H9 (cell line): ENCODE data around the gene NRXN2. TPM values are rescaled to one million over a fixed set of nuclear protein-coding genes. Genes with fewer than 3 reads are reported as not detected.

Experiments used
- DNase-seq: peaks from one replicate; pipeline ENCODE4 v3.0.0-alpha.2; 2017
- H2AFZ ChIP-seq: one replicate; pipeline ENCODE4 v1.6.1; 2013; ENCODE audit warnings: mild to moderate bottlenecking, low read length, control low read depth, moderate library complexity
- H2AK5ac ChIP-seq: 2 replicates; pipeline ENCODE4 v1.6.1; 2013; ENCODE audit warnings: low read length, control low read depth, mixed read lengths; ENCODE audit not compliant: insufficient read length
- H2BK120ac ChIP-seq: one replicate; pipeline ENCODE4 v1.6.1; 2013; ENCODE audit warnings: low read depth, mild to moderate bottlenecking, low read length, control low read depth, inconsistent platforms; ENCODE audit not compliant: poor library complexity, severe bottlenecking
- H2BK12ac ChIP-seq: 2 replicates; pipeline ENCODE4 v1.6.1; 2013; ENCODE audit warnings: low read length, control low read depth, mixed read lengths, low read depth; ENCODE audit not compliant: insufficient read length
- H2BK15ac ChIP-seq: 2 replicates; pipeline ENCODE4 v1.6.1; 2013; ENCODE audit warnings: low read depth, low read length, control low read depth
- H2BK20ac ChIP-seq: one replicate; pipeline ENCODE4 v1.6.1; 2013; ENCODE audit warnings: low read depth, mild to moderate bottlenecking, low read length, control low read depth, inconsistent platforms; ENCODE audit not compliant: poor library complexity, severe bottlenecking
- H2BK5ac ChIP-seq: 2 replicates; pipeline ENCODE4 v1.6.1; 2013; ENCODE audit warnings: low read length, control low read depth, mixed read lengths; ENCODE audit not compliant: insufficient read length
- H3K14ac ChIP-seq: 2 replicates; pipeline ENCODE4 v1.6.1; 2013; ENCODE audit warnings: low read length, control low read depth; ENCODE audit not compliant: insufficient read depth
- H3K18ac ChIP-seq: 2 replicates; pipeline ENCODE4 v1.6.1; 2013; ENCODE audit warnings: low read depth, mild to moderate bottlenecking, mixed read lengths, low read length, control low read depth; ENCODE audit not compliant: insufficient read length
- H3K23ac ChIP-seq: 2 replicates; pipeline ENCODE4 v1.6.1; 2013; ENCODE audit warnings: low read length, control low read depth, mixed read lengths, low read depth; ENCODE audit not compliant: insufficient read length
- H3K23me2 ChIP-seq: 2 replicates; pipeline ENCODE4 v1.6.1; 2013; ENCODE audit warnings: low read depth, mild to moderate bottlenecking, mixed read lengths, low read length, control low read depth; ENCODE audit not compliant: insufficient read length, poor library complexity, severe bottlenecking
- H3K27ac ChIP-seq: 2 replicates; pipeline ENCODE4 v1.5.1; 2013; ENCODE audit warnings: low read length, control low read depth, mixed read lengths, low read depth; ENCODE audit not compliant: insufficient read length
- H3K27me3 ChIP-seq: 2 replicates; pipeline ENCODE4 v1.6.1; 2013; ENCODE audit warnings: low read length, control low read depth, inconsistent platforms; ENCODE audit not compliant: insufficient read depth
- H3K4ac ChIP-seq: 2 replicates; pipeline ENCODE4 v1.6.1; 2013; ENCODE audit warnings: low read depth, mild to moderate bottlenecking, control low read depth, inconsistent platforms, low read length, moderate library complexity
- H3K4me1 ChIP-seq: 2 replicates; pipeline ENCODE4 v1.6.1; 2013; ENCODE audit warnings: low read length, control low read depth, inconsistent platforms; ENCODE audit not compliant: insufficient read depth
- H3K4me2 ChIP-seq: 2 replicates; pipeline ENCODE4 v1.6.1; 2013; ENCODE audit warnings: low read length, control low read depth, mixed read lengths; ENCODE audit not compliant: insufficient read length, insufficient read depth
- H3K56ac ChIP-seq: 2 replicates; pipeline ENCODE4 v1.6.1; 2013; ENCODE audit warnings: low read depth, mild to moderate bottlenecking, mixed read lengths, low read length, control low read depth; ENCODE audit not compliant: insufficient read length
- H3K79me1 ChIP-seq: 2 replicates; pipeline ENCODE4 v1.6.1; 2013; ENCODE audit warnings: low read depth, mild to moderate bottlenecking, moderate library complexity, low read length, control low read depth, inconsistent platforms; ENCODE audit not compliant: insufficient read depth, poor library complexity, severe bottlenecking
- H3K79me2 ChIP-seq: 2 replicates; pipeline ENCODE4 v1.6.1; 2013; ENCODE audit warnings: low read length, control low read depth, inconsistent platforms; ENCODE audit not compliant: insufficient read depth
- H3K9ac ChIP-seq: 2 replicates; pipeline ENCODE4 v1.6.1; 2013; ENCODE audit warnings: low read length, control low read depth, mixed read lengths; ENCODE audit not compliant: insufficient read length; ENCODE audit errors: extremely low read depth
- H3K9me3 ChIP-seq: one replicate; pipeline ENCODE4 v1.6.1; 2013; ENCODE audit warnings: low read depth, low read length, inconsistent platforms; ENCODE audit not compliant: control insufficient read depth
- H3T11ph ChIP-seq: one replicate; pipeline ENCODE4 v1.6.1; 2013; ENCODE audit warnings: mild to moderate bottlenecking, low read length, control low read depth, inconsistent platforms
- H4K20me1 ChIP-seq: one replicate; pipeline ENCODE4 v1.6.1; 2013; ENCODE audit not compliant: control insufficient read depth, insufficient read length, insufficient read depth
- H4K5ac ChIP-seq: 2 replicates; pipeline ENCODE4 v1.6.1; 2013; ENCODE audit warnings: low read depth, mild to moderate bottlenecking, mixed read lengths, low read length, control low read depth; ENCODE audit not compliant: insufficient read length
- H4K8ac ChIP-seq: replicated peaks from 2 replicates; pipeline ENCODE4 v1.6.1; 2013; ENCODE audit warnings: low read length, control low read depth, mixed read lengths, low read depth; ENCODE audit not compliant: insufficient read length
- H4K91ac ChIP-seq: 2 replicates; pipeline ENCODE4 v1.6.1; 2013; ENCODE audit warnings: low read depth, mild to moderate bottlenecking, moderate library complexity, mixed read lengths, low read length, control low read depth; ENCODE audit not compliant: insufficient read length
- H3K27ac Mint-ChIP-seq, 3 experiments: 2 replicates in 2 of 3; 3 replicates in 1 of 3; pipeline ENCODE4 v1.8.0; 2020 to 2021; ENCODE audit warnings: mixed read lengths in 3 of 3, mild to moderate bottlenecking in 1 of 3, moderate library complexity in 1 of 3
- H3K27me3 Mint-ChIP-seq: 2 replicates; pipeline ENCODE4 v1.8.0; 2021; ENCODE audit warnings: low read depth, mild to moderate bottlenecking, moderate library complexity, mixed read lengths
- H3K36me3 Mint-ChIP-seq, 3 experiments: 2 replicates in 2 of 3; 3 replicates in 1 of 3; pipeline ENCODE4 v1.8.0; 2020 to 2021; ENCODE audit warnings: low read depth in 3 of 3, mixed read lengths in 3 of 3; ENCODE audit not compliant: insufficient read depth in 1 of 3
- H3K4me1 Mint-ChIP-seq, 2 experiments: 2 replicates each; pipeline ENCODE4 v1.8.0; 2020; ENCODE audit warnings: mixed read lengths in 2 of 2
- H3K4me3 Mint-ChIP-seq, 2 experiments: 2 replicates in 1 of 2; 3 replicates in 1 of 2; pipeline ENCODE4 v1.8.0; 2020 to 2021; ENCODE audit warnings: mild to moderate bottlenecking in 2 of 2, mixed read lengths in 2 of 2, moderate library complexity in 1 of 2
- H3K9me3 Mint-ChIP-seq, 2 experiments: 2 replicates in 1 of 2; 3 replicates in 1 of 2; pipeline ENCODE4 v1.8.0; 2020; ENCODE audit warnings: mild to moderate bottlenecking in 2 of 2, mixed read lengths in 2 of 2, moderate library complexity in 1 of 2
- WGBS: extraction: QIAGEN DNeasy Blood & Tissue Kit; methylation state at CpG from one replicate; pipeline ENCODE4 v1.1.7; 2013; ENCODE audit warnings: missing lambda C conversion rate, low lambda C conversion rate, mixed read lengths; ENCODE audit not compliant: insufficient read length; ENCODE audit errors: extremely low coverage; 5-methylcytosine and 5-hydroxymethylcytosine counted together
- total RNA-seq: library from RNA; stranded (reverse); gene quantifications from 2 replicates; pipeline ENCODE4 v1.2.1, GENCODE V29; 2021
- TF ChIP-seq, protein P1 (sequence below): fragments of 200-600 bp; sonication (generic); conservative IDR thresholded peaks from 3 replicates; pipeline ENCODE4 v1.8.0; 2021; ENCODE audit warnings: antibody characterized with exemption, mild to moderate bottlenecking

The NRXN2 gene
- total RNA-seq, 1 experiment from 2014 or later, result 3.9 TPM

DNA sequence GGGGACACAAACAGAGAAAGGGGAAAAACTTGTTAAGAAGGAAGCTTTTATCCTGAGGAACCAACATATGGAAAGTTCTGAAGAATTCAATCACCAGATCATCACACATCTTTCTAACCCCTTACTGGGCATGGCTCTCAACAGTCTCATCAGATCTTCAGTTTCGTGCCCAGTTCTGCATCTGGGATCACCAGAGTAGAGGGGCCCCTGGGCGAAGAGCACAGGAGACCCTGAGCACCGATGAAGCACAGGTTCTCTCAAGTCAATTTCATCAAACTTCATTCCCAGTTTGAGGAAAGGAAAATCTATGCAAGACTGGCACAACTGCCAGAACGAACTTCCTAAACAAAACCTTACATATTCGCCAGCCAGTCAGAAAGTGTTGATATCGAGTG, 45.3 kb upstream of the NRXN2 start:
- no CpG with 5 or more reads among the region's 6 CpGs for WGBS
- H3K9ac ChIP-seq, result no peak overlapping the region
- H4K20me1 ChIP-seq, result peaks cover 3% of the 10 kb centered on the region
- no peaks in the 10 kb centered on the region for H3K23me2 ChIP-seq
- H4K5ac ChIP-seq, result no peak overlapping the region
- peaks cover 7% of the 10 kb centered on the region for H3K79me1 ChIP-seq
- H4K91ac ChIP-seq, result no peak overlapping the region
- Mint-ChIP-seq H3K27me3 (no peaks in the 10 kb centered on the region), H3K9me3 (no peaks in the 10 kb centered on the region), H3K4me1 (peaks cover 38 to 49% of the 10 kb centered on the region in 2 experiments), H3K27ac (peak overlapping the region in 1 of 3 experiments; percentile 23; a peak in 2 of 7 replicates), H3K4me3 (no peak overlapping the region), H3K36me3 (peaks cover 77 to 97% (median 95%) of the 10 kb centered on the region in 3 experiments; a peak in 6 of 7 replicates)
- no peak overlapping the region for H3K18ac ChIP-seq
- no peaks in the 10 kb centered on the region; the same call in 1 of the 2 replicates for H3K4me1 ChIP-seq
- H3K79me2 ChIP-seq, result 0 out of 2 replicates have a peak, but pooled peaks cover 2% of the 10 kb centered on the region
- no peak overlapping the region for H4K8ac ChIP-seq
- H3K4me2 ChIP-seq, result no peak overlapping the region
- no peak overlapping the region for H2AFZ ChIP-seq
- H2BK12ac ChIP-seq, result no peak overlapping the region
- H2BK20ac ChIP-seq, result no peak overlapping the region
- H3K56ac ChIP-seq, result no peak overlapping the region
- TF ChIP-seq, protein P1, sequence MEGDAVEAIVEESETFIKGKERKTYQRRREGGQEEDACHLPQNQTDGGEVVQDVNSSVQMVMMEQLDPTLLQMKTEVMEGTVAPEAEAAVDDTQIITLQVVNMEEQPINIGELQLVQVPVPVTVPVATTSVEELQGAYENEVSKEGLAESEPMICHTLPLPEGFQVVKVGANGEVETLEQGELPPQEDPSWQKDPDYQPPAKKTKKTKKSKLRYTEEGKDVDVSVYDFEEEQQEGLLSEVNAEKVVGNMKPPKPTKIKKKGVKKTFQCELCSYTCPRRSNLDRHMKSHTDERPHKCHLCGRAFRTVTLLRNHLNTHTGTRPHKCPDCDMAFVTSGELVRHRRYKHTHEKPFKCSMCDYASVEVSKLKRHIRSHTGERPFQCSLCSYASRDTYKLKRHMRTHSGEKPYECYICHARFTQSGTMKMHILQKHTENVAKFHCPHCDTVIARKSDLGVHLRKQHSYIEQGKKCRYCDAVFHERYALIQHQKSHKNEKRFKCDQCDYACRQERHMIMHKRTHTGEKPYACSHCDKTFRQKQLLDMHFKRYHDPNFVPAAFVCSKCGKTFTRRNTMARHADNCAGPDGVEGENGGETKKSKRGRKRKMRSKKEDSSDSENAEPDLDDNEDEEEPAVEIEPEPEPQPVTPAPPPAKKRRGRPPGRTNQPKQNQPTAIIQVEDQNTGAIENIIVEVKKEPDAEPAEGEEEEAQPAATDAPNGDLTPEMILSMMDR, result no peak
- no peaks in the 10 kb centered on the region for H3K9me3 ChIP-seq
- no peak overlapping the region for H2BK5ac ChIP-seq
- no peak overlapping the region for H3K23ac ChIP-seq
- H3K27me3 ChIP-seq, result no peaks in the 10 kb centered on the region
- H3K4ac ChIP-seq, result no peak overlapping the region
- H3T11ph ChIP-seq, result no peak overlapping the region
- no peak overlapping the region for H2AK5ac ChIP-seq
- DNase-seq, result no peak
- H3K14ac ChIP-seq, result no peak overlapping the region
- H3K27ac ChIP-seq, result no peak overlapping the region
- H2BK120ac ChIP-seq, result no peak overlapping the region
- no peak overlapping the region for H2BK15ac ChIP-seq
